K562 (cell line): Measurements from ENCODE around the gene PLEKHN1. TPM values are rescaled to one million over a fixed set of nuclear protein-coding genes. Genes with fewer than 3 reads are reported as not detected.

ENCODE experiments used
- CHD1 ChIP-seq: fragments of 200-600 bp; sonication (generic); IDR thresholded peaks from one replicate; pipeline ENCODE4 v1.6.1; 2012; ENCODE audit warnings: mild to moderate bottlenecking, moderate library complexity, low read length, inconsistent platforms
- CHD2 ChIP-seq: IDR thresholded peaks from 2 replicates; pipeline ENCODE4 v1.6.1; 2011; ENCODE audit warnings: low read depth, low read length
- CXXC5 ChIP-seq: fragments of 250-450 bp; sonication (Bioruptor Pico); IDR thresholded peaks from 2 replicates; pipeline ENCODE4 v1.8.0; 2022; ENCODE audit warnings: inconsistent platforms, mild to moderate bottlenecking, moderate library complexity
- KDM4B ChIP-seq, 2 experiments: fragments of 450-650 bp in 1 of 2; sonication (generic) in 1 of 2; IDR thresholded peaks; 2 replicates each; pipeline ENCODE4 v1.6.1; 2016 to 2017; ENCODE audit warnings: borderline replicate concordance in 2 of 2, antibody characterized with exemption in 1 of 2, low read depth in 1 of 2, mild to moderate bottlenecking in 1 of 2
- NR2C1 ChIP-seq, 2 experiments: fragments of 450-650 bp; IDR thresholded peaks; 2 replicates each; pipeline ENCODE4 v1.6.1; 2017; ENCODE audit warnings: mild to moderate bottlenecking in 2 of 2, antibody characterized with exemption in 1 of 2, inconsistent platforms in 1 of 2, missing compliant biosample characterization in 1 of 2, missing genetic modification characterization in 1 of 2
- PCBP2 ChIP-seq: fragments of 200-400 bp; formaldehyde crosslinking; IDR thresholded peaks from 2 replicates; pipeline ENCODE4 v1.6.1; 2018; ENCODE audit warnings: low read length, low read depth, mild to moderate bottlenecking, moderate library complexity; ENCODE audit not compliant: poor library complexity, severe bottlenecking
- PRDM10 ChIP-seq: fragments of 450-650 bp; IDR thresholded peaks from 2 replicates; pipeline ENCODE4 v1.6.1; 2018; ENCODE audit not compliant: partially characterized antibody
- REST ChIP-seq, 2 experiments: fragments of 450-650 bp; formaldehyde crosslinking in 1 of 2; IDR thresholded peaks; 2 replicates each; pipeline versions ENCODE4 v1.4.0 to v1.6.1; 2014 to 2020; ENCODE audit warnings: mild to moderate bottlenecking in 2 of 2, borderline replicate concordance in 1 of 2, low read depth in 1 of 2
- YY1 ChIP-seq, 3 experiments: IDR thresholded peaks; 2 replicates each; pipeline ENCODE4 v1.6.1; 2011; ENCODE audit warnings: low read length in 2 of 3, mild to moderate bottlenecking in 2 of 3, moderate library complexity in 2 of 3, borderline replicate concordance in 1 of 3, control low read depth in 1 of 3, low read depth in 1 of 3; ENCODE audit not compliant: insufficient read depth in 3 of 3, insufficient replicate concordance in 2 of 3, control insufficient read depth in 1 of 3, insufficient read length in 1 of 3; ENCODE audit errors: extremely low read depth in 1 of 3
- ZC3H8 ChIP-seq: fragments of 450-650 bp; IDR thresholded peaks from 2 replicates; pipeline ENCODE4 v1.6.1; 2017
- ZNF639 ChIP-seq, 2 experiments: fragments of 200-800 bp in 1 of 2; sonication (Bioruptor generic) in 1 of 2; sonication (generic) in 1 of 2; formaldehyde crosslinking in 1 of 2; IDR thresholded peaks in 1 of 2; conservative IDR thresholded peaks in 1 of 2; 2 replicates each; pipeline versions ENCODE4 v1.5.0 to v1.6.1; 2016 to 2020; ENCODE audit warnings: missing compliant biosample characterization in 1 of 2, missing genetic modification characterization in 1 of 2, missing genetic modification reagents in 1 of 2
- polyA plus RNA-seq, 8 experiments: library from polyadenylated mRNA; depleted of rRNA in 4 of 8; stranded (reverse) in 5 of 8; unstranded in 3 of 8; fragments of >200 nt; fragmentation: Nextera tagmentation in 2 of 8; fragmentation: Illumina TruSeq in 1 of 8; extraction: Ambion mirVana in 2 of 8; extraction: Trizol in 1 of 8; gene quantifications; 2 replicates each; pipeline versions ENCODE4 v1.2.1 to v1.2.3, GENCODE V29; 2011 to 2014; ENCODE audit warnings: inconsistent platforms in 1 of 8, missing spikeins in 1 of 8
- total RNA-seq, 7 experiments: library from RNA; depleted of rRNA in 6 of 7; stranded (reverse); fragments of >200 nt in 6 of 7; fragmentation: Illumina TruSeq in 2 of 7; extraction: Trizol in 2 of 7; gene quantifications; 2 replicates each; pipeline versions ENCODE4 v1.2.1 to v1.2.3, GENCODE V29; 2011 to 2021; ENCODE audit warnings: low replicate concordance in 1 of 7

PLEKHN1 gene
- total and polyA plus RNA-seq, 9 of the 15 experiments (the other 6 are each of a cell fraction or from before 2014, with no cell fraction given): 0.07 to 1.5 (median 0.13) TPM; not detected in 2

GRCh38 chr1:1020000-1020404 lies 53.7 kb downstream of the PLEKHN1 start, which contains the start of gene AGRN (continued):
- TF ChIP-seq ZNF639 (CRISPR knock-in tag; conservative IDR thresholded peaks at IDR 0.05 in 1 of 2, IDR thresholded peaks at IDR 0.05 in 1 of 2) (peak in 1 of 2 experiments; percentile 20; a peak in 1 of 4 replicates), NR2C1 (IDR thresholded peaks at IDR 0.05) (no peak), NR2C1 (tag; IDR thresholded peaks at IDR 0.05) (no peak), ZC3H8 (no peak), YY1 (IDR thresholded peaks at IDR 0.05; ENCODE audit: borderline replicate concordance in 1 of 3, control insufficient read depth in 1 of 3, extremely low read depth in 1 of 3, insufficient read depth in 3 of 3, insufficient read length in 1 of 3, insufficient replicate concordance in 2 of 3, low read depth in 1 of 3, low read length in 2 of 3) (peak in 2 of 3 experiments; percentile 41 to 50), KDM4B (IDR thresholded peaks at IDR 0.05; ENCODE audit: borderline replicate concordance in 2 of 2, low read depth in 1 of 2) (no peak), PRDM10 (no peak), CHD2 (no peak), REST (IDR thresholded peaks at IDR 0.05; ENCODE audit: borderline replicate concordance) (0 out of 2 replicates have a peak, but pooled peaks have one; percentile 4), REST (CRISPR knock-in tag; IDR thresholded peaks at IDR 0.05; ENCODE audit: low read depth) (no peak), PCBP2 (no peak), CXXC5 (CRISPR knock-in tag) (peak; percentile 27), CHD1 (peak; percentile 81)
